T47D (cell line): ENCODE measurements around the gene PLXND1.
A peak's percentile ranks its signal among the peaks of the same experiment; 100 is the strongest.
"Not testable (repeated sequence)": the region's sequence is repeated elsewhere in the genome, so short reads cannot be mapped to it uniquely, and the experiment has no call there.

Experiments
- DNase-seq, 2 experiments: peaks; one replicate each; pipeline versions ENCODE4 v3.0.0 to v3.0.0-alpha.2; 2011 to 2012; ENCODE audit warnings: low read depth in 1 of 2, low spot score in 1 of 2
- JUND ChIP-seq: IDR thresholded peaks from 2 replicates; pipeline ENCODE4 v1.6.1; 2012; ENCODE audit warnings: low read depth
- in situ Hi-C: cut with HindIII; loops from 2 replicates; pipeline ENCODE4 v1.10.0; 2016; ENCODE audit warnings: low sequenced_read_pairs, low pct_unique_long_range_greater_than_20kb

The PLXND1 gene

DNA sequence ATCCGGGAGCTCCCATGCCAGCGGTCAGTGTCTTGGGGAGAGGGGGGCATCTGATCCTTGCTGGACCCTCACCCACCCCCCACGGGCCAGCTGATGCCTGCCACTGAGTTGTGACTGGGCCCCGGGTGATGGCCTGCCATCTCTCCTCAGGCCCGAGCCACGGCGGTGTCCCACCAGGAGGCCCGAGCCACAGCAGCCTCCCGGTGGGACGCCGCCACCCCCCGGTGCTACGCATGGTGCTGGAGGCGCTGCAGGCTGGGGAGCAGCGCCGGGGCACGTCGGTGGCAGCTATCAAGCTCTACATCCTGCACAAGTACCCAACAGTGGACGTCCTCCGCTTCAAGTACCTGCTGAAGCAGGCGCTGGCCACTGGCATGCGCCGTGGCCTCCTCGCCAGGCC, 59.2 kb downstream of the PLXND1 start:
- in situ Hi-C loops = no loop called here
- no peak for DNase-seq
- no peak for TF ChIP-seq JUND

DNA sequence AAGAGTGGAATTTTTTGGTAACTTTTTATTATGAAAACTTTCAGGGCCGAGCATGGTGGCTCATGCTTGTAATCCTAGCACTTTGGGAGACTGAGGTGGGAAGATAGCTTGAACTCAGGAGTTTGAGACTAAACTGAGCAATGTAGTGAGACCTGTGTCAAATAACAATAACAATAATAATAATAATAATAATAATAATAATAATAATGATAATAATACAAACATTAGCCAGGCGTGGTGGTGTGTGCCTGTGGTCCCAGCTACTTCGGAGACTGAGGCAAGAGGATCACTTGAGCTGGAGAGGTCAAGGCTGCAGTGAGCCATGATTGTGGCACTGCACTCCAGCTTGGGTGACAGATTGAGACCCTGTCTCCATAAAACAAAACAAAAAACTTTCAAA, 60.5 kb downstream of the PLXND1 start:
- in situ Hi-C loops, DNase-seq: not testable (repeated sequence)

DNA sequence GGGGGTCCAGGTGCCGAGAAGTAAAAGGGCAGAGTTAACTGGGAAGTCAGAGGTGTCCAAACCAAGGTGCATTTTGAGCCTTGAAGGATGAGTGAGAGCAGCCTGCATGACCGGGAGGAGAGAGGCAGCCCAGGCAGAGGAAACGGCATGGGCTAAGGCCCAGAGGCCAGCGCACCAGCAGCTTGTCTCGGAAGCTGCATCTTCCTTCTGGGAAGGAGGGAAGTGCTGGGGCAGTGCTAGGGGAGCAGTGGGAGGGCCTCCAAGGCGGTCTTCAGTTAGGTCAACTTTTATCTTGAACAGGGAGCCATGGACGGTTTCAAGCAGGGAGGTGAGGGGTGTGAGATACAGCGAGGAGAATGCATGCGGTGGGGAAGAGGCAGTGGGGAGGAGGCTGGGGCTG, 62.5 kb downstream of the PLXND1 start:
- no peak for TF ChIP-seq JUND
- DNase-seq = no peak
- in situ Hi-C loops = no loop called here

DNA sequence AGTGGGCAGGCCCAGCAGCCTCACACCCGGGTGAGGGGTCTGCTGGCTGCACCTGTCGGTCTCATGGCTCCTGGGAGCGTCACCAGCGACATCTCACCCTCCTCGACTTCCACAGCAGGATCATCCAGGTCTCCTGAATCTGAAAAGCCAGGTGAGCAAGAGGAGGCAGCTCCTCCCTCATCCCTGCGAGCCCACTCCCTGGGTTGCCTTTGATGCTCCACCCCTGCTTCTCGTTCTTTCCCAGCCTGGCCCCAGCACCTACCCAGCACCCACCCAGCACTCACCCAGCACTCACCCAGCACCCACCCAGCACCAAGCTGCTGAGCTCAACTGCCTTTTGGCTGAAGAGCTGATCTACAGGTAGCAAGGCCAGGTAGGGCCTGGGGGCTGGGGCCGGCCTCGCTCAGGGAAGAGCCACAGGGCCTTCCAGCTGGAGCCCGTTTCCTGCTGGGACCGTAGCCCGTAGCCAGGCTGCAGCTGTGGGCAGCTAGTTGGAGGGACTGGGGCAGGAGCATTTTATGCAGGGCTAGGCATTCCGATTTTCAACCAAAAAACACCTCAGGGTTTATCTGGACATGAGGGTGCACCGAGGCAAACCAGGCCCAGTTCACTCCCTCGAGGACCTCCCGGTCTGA, 63.2 kb downstream of the PLXND1 start, which contains the start of gene H1-8:
H1-8 (plus strand) TSS at position 20 of the 635 bp plus-strand sequence; CDS start at position 64, 44 bp downstream.
- no peak for TF ChIP-seq JUND
- DNase-seq = no peak
- in situ Hi-C loops = no loop called here

DNA sequence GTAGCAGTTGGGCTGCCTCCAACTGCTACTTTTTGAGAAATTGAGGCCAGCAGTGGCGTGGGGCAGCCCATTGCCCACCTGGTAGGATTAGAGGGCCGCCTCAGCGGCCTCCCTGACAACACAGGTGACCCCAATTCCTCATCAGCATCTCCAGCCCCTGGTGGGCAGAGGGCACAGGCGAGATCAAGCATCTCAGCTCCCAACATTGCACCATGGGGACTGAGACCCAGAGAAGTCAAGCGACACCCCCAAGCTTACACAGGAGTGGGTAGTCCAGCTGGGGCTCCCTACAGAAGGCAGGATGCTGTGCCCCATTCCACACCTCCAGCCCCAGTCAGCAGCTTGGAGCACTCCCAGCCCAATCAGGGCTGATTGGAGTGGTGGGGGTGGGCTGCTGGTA, 63.7 kb downstream of the PLXND1 start:
- no peak for DNase-seq
- TF ChIP-seq JUND = no peak
- in situ Hi-C loops = no loop called here

DNA sequence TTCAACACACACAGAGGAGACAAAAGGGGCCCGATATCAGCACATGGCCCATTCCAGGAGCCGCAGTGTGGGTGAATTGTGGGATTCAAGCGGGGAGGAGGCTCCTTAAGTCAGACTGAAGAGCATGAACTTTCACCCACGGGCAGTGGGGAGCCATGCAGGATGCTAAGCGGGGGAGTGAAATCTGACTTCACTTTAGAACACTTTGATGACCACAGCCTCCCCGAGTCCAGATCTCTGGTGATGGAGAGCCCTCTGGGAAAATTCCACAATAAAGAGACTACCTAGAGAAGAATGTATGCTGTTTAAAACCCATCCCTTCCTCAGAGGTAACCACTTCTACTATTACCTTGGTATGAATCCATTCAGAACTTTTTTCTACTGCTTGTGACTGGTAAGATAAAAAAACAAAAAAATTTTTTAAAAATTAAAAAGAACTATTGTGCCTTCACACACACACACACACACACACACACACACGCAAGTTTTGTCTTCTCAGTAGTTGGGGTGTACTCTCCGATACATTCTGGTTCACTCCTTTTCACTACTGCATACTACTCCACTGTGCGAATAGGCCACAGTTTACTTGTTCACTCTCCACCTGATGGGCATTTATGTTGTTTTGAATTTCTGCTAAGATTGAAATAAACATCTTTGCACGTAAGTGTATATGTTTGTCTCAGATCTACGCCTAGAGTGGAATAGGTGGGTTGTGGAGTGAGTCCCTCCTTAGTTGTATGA, 65.5 kb downstream of the PLXND1 start:
- in situ Hi-C loops = no loop called here
- no peak for DNase-seq
- no peak for TF ChIP-seq JUND

DNA sequence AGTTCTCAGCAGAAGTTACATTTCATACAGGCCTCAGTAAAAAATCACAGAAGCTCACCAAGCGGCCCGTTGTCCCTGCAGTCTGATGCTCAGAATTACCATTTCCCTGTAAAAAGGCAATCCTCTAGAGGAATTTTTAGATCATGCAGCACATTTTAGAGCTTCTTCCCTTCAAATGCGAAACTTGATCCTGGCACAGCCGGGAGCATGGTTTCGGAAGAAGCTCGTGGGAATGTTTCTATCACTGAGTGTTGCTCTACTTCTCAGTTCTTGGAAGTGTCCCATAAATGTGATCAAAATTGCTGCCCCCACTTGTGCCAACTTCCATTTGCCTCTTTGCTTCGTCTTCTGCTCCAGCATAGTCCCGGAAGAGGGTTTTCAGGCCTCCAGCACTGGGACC, 67.3 kb downstream of the PLXND1 start:
- TF ChIP-seq JUND = no peak
- in situ Hi-C loops = no loop called here
- DNase-seq = no peak

DNA sequence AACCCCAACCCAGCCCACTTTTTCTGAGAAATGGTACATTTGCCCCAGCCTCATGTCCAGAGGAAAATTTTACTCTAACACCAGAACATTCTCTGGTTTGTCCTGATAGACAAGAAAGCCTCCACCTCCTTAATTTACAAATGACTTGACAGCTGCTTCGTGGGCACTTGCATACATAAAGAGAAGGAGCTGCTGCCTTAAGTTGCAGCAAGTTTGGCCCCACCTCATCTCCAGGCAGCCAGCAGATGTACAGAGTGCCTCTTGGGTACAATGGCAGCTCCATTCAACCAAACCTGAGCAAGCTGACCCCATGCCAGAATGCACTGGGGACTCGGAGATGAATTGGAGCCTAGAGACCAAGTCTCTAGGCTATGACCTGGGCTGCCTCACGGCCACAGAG, 69.7 kb downstream of the PLXND1 start:
- no peak for DNase-seq
- TF ChIP-seq JUND = no peak
- in situ Hi-C loops = no loop called here

DNA sequence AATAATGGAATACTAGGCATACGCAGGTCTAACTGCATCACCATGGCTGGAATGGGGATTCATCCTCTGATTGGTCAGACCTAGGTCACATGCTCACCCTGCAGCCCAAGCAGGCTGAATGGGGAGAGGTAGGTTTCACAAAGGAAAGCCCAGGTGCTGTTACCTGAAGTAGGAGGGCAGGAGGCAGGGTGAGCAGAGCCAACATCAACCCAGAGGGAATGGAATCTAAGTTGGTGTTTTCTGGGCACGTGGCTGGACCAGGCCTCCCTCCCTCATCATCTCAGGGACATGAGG, 70.2 kb downstream of the PLXND1 start:
- no peak for DNase-seq
- in situ Hi-C loops = no loop called here
- TF ChIP-seq JUND = no peak

DNA sequence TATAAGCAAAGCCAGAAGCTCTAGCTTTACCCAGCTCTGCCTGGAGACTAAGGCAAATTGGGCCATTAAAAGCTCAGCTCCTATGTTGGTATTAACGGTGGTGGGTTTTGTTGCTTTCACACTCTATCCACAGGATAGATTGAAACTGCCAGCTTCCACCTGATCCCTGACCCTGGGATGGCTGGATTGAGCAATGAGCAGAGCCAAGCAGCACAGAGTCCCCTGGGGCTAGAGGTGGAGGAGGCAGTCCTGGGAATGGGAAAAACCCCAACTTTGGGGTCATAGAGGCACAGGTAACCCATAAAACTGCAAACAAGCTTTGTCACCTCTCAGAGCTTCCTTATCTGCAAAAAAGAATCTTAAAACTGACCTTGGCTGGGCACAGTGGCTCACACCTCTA, 71.4 kb downstream of the PLXND1 start:
- TF ChIP-seq JUND = no peak
- peak in 1 of 2 experiments; percentile 24 for DNase-seq
- in situ Hi-C loops = no loop called here

DNA sequence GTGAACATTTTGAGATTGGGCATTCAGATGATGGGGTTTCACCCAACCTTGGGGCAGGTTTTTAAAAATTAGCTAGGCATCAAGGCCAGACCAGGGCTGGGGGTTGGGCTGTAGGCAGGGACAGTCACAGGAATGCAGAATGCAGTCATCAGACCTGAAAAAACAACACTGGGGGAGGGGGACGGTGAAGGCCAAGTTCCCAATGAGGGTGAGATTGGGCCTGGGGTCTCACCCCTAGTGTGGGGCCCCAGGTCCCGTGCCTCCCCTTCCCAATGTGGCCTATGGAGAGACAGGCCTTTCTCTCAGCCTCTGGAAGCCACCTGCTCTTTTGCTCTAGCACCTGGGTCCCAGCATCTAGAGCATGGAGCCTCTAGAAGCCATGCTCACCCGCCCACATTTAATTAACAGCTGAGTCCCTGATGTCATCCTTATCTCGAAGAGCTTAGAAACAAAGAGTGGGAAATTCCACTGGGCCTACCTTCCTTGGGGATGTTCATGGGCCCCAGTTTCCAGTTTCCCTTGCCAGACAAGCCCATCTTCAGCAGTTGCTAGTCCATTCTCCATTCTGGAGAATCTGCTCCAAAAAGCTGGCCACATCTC, 71.9 kb downstream of the PLXND1 start:
- in situ Hi-C loops = no loop called here
- no peak for DNase-seq
- no peak for TF ChIP-seq JUND

DNA sequence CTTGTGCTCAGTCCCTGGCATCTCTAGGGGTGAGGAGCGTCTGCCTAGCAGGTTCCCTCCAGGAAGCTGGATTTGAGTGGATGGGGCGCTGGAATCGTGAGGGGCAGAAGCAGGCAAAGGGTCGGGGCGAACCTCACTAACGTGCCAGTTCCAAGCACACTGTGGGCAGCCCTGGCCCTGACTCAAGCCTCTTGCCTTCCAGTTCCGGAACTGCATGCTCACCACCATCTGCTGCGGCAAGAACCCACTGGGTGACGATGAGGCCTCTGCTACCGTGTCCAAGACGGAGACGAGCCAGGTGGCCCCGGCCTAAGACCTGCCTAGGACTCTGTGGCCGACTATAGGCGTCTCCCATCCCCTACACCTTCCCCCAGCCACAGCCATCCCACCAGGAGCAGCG, 73.1 kb downstream of the PLXND1 start:
- no peak for TF ChIP-seq JUND
- in situ Hi-C loops = no loop called here
- DNase-seq = no peak

DNA sequence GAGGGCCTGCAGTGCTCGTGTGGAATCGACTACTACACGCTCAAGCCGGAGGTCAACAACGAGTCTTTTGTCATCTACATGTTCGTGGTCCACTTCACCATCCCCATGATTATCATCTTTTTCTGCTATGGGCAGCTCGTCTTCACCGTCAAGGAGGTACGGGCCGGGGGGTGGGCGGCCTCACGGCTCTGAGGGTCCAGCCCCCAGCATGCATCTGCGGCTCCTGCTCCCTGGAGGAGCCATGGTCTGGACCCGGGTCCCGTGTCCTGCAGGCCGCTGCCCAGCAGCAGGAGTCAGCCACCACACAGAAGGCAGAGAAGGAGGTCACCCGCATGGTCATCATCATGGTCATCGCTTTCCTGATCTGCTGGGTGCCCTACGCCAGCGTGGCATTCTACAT, 74.2 kb downstream of the PLXND1 start:
- in situ Hi-C loops = no loop called here
- no peak for TF ChIP-seq JUND
- no peak for DNase-seq
